AG04450 (cell line): ENCODE results near the gene PCDHGB6. TPM values are rescaled to one million over a fixed set of nuclear protein-coding genes. Genes with fewer than 3 reads are reported as not detected.
"Not testable (repeated sequence)": the region's sequence is repeated elsewhere in the genome, so short reads cannot be mapped to it uniquely, and the experiment has no call there.

Experiments
- CTCF ChIA-PET: fragments of 300-600, 350-600 bp; formaldehyde crosslinking; extraction: SDS; loops from one replicate; lab custom pipeline; 2022; ENCODE audit warnings: antibody characterized with exemption, inconsistent platforms; lab: Charles Lee
- POLR2A ChIA-PET: fragments of 350-600 bp; formaldehyde crosslinking; extraction: SDS; loops from one replicate; lab custom pipeline; 2021; ENCODE audit warnings: antibody characterized with exemption, inconsistent platforms; lab: Yijun Ruan, JAX
- DNase-seq: peaks from one replicate; pipeline ENCODE4 v3.0.0-alpha.2; 2011; ENCODE audit warnings: low read depth, low spot score
- H3K27ac ChIP-seq: one replicate; pipeline ENCODE4 v1.5.1; 2012; ENCODE audit warnings: low read depth, low read length, control low read depth
- H3K27me3 ChIP-seq: one replicate; pipeline ENCODE4 v1.6.0; 2012; ENCODE audit warnings: low read length; ENCODE audit not compliant: control insufficient read depth, insufficient read depth
- H3K4me3 ChIP-seq: 2 replicates; pipeline ENCODE4 v1.5.1; 2011; ENCODE audit warnings: mild to moderate bottlenecking, low read depth, low read length, control low read depth
- H3K9me3 ChIP-seq: 2 replicates; pipeline ENCODE4 v1.5.1; 2012; ENCODE audit warnings: low read length; ENCODE audit not compliant: control insufficient read depth, insufficient read depth
- polyA plus RNA-seq: library from polyadenylated mRNA; depleted of rRNA; stranded (reverse); fragments of >200 nt; gene quantifications from 2 replicates; pipeline ENCODE4 v1.2.3, GENCODE V29; 2011
- TF ChIP-seq, protein P1 (sequence below): IDR thresholded peaks from 2 replicates; pipeline ENCODE4 v1.5.1; 2011; ENCODE audit warnings: low read depth, low read length, control low read depth, inconsistent platforms

Gene PCDHGB6
- polyA plus RNA-seq, 1 experiment, result 3.8 TPM

DNA sequence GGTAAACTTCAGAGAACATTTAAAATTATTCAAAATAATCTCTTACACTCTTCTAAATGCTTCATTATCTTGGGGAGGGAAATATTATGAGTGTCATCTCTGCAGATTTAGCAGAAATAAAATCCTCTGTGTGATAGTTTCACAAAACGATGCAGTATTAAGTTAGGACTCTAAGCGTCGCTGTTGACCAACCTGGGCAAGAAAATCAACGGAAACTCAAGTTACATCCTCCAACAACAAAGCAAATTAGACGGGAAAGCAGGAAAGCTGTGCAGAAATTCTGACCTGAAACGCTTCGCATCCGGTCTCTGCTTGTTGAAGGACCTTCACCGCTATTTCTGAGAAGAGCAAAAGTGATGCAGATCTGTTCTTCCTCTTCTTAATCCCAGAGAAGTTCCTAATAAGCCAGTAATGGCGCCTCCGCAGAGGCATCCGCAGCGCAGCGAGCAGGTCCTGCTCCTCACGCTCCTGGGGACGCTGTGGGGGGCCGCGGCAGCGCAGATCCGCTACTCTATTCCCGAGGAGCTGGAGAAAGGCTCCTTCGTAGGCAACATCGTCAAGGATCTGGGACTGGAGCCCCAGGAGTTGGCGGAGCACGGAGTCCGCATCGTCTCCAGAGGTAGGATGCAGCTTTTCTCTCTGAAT lies 34.0 kb upstream of the PCDHGB6 start, which contains the start of gene PCDHGA6:
Gene PCDHGA6 (plus strand): TSS at position 219 of the 645 bp plus-strand sequence. CDS start 193 bp downstream, at position 412.
- Histone ChIP-seq H3K9me3 (peaks cover 71% of the 10 kb centered on the region), H3K27me3 (peaks cover 4% of the 10 kb centered on the region), H3K4me3 (peak within 1 kb of the TSS; percentile 37), H3K27ac (no peak within 1 kb of the TSS)
- TF ChIP-seq, protein P1, sequence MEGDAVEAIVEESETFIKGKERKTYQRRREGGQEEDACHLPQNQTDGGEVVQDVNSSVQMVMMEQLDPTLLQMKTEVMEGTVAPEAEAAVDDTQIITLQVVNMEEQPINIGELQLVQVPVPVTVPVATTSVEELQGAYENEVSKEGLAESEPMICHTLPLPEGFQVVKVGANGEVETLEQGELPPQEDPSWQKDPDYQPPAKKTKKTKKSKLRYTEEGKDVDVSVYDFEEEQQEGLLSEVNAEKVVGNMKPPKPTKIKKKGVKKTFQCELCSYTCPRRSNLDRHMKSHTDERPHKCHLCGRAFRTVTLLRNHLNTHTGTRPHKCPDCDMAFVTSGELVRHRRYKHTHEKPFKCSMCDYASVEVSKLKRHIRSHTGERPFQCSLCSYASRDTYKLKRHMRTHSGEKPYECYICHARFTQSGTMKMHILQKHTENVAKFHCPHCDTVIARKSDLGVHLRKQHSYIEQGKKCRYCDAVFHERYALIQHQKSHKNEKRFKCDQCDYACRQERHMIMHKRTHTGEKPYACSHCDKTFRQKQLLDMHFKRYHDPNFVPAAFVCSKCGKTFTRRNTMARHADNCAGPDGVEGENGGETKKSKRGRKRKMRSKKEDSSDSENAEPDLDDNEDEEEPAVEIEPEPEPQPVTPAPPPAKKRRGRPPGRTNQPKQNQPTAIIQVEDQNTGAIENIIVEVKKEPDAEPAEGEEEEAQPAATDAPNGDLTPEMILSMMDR, result peak; percentile 54
- no peak for DNase-seq
- POLR2A ChIA-PET, result no interaction called here
- CTCF ChIA-PET, result interaction anchor here (0.6 to 2.8 kb wide), 11 partner anchors 17 to 194 kb away, joined by 3 to 22 read pairs (median 4); partner anchors contain the start of genes PCDHGA12 and PCDHGB7

DNA sequence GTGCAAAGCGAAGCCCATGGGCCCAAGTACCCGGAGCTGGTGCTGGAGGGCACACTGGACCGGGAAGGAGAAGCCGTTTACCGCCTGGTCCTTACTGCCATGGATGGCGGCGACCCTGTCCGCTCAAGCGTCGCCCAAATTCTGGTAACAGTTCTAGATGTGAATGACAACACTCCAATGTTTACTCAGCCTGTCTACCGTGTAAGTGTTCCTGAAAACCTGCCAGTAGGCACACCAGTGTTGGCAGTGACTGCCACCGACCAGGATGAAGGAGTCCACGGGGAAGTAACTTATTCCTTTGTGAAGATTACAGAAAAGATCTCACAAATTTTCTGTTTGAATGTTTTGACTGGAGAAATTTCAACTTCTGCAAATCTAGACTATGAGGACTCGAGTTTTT lies 33.2 kb upstream of the PCDHGB6 start:
- no peak overlapping the region for H3K27ac ChIP-seq
- peaks cover 71% of the 10 kb centered on the region for H3K9me3 ChIP-seq
- TF ChIP-seq, protein P1, result no peak
- no peak overlapping the region for H3K4me3 ChIP-seq
- POLR2A ChIA-PET, result no interaction called here
- DNase-seq, result no peak
- H3K27me3 ChIP-seq, result peaks cover 4% of the 10 kb centered on the region
- CTCF ChIA-PET, result interaction anchor here (0.6 to 2.8 kb wide), 9 partner anchors 16 to 193 kb away, joined by 3 to 22 read pairs (median 4); partner anchors contain the start of gene PCDHGA12

DNA sequence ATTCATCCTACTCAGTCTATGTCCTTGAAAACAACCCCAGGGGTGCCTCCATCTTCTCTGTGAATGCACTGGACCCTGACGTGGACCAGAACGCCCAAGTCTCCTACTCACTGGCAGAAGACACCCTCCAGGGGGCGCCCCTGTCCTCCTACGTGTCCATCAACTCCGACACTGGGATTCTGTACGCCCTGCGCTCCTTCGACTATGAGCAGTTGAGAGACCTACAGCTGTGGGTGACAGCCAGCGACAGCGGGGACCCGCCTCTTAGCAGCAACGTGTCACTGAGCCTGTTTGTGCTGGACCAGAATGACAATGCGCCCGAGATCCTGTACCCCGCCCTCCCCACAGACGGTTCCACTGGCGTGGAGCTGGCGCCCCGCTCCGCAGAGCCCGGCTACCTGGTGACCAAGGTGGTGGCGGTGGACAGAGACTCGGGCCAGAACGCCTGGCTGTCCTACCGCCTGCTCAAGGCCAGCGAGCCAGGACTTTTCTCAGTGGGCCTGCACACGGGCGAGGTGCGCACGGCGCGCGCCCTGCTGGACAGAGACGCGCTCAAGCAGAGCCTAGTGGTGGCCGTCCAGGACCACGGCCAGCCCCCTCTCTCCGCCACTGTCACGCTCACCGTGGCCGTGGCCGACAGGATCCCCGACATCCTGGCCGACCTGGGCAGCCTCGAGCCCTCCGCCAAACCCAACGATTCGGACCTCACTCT lies 32.2 kb upstream of the PCDHGB6 start:
- CTCF ChIA-PET, result interaction anchor here (1.0 to 2.8 kb wide), 3 partner anchors 15 to 193 kb away, joined by 3 to 22 read pairs (median 4); no protein-coding TSS in a partner anchor
- H3K27ac ChIP-seq, H3K27me3 ChIP-seq, H3K4me3 ChIP-seq, POLR2A ChIA-PET, DNase-seq: not testable (repeated sequence)
- H3K9me3 ChIP-seq, result peaks cover 67% of the 10 kb centered on the region

DNA sequence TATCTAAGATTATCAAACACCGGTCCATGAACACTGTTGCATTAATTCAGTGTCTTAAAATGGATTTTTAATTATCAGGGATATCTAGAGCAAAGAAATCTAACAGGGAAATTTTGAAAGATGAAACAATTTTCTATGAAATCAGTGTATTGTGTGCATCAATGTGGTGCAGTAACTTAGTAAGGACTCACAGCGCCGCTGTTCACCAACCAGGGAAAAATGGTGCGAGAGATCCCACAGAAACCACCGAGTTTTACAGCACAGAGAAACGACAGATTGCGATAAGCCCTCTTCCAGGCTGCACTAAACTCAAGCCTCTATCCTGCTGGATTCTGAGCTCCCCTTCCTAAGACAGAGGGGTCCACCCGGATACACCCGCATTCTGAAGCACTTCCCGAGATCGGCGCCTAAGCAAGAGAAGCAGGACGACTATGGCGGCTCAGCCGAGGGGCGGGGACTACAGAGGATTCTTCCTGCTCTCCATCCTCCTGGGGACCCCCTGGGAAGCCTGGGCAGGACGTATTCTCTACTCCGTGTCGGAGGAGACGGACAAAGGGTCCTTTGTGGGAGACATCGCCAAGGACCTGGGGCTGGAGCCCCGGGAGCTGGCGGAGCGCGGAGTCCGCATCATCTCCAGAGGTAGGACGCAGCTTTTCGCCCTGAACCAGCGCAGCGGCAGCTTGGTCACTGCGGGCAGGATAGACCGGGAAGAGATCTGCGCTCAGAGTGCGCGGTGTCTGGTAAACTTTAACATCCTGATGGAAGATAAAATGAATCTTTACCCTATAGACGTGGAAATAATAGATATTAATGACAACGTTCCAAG lies 25.1 kb upstream of the PCDHGB6 start, which contains the start of gene PCDHGA7:
Gene PCDHGA7 (plus strand): TSS at position 274 of the 826 bp plus-strand sequence. CDS start 158 bp downstream, at position 432.
- TF ChIP-seq, protein P1, result peak; percentile 43
- no peak within 1 kb of the TSS for H3K27ac ChIP-seq
- peaks cover 6% of the 10 kb centered on the region for H3K27me3 ChIP-seq
- ChIA-PET POLR2A (no interaction called here), CTCF (interaction anchor here (0.7 to 3.5 kb wide), 12 partner anchors 9 to 185 kb away, joined by 3 to 22 read pairs (median 4); partner anchors contain the start of genes PCDHGA1, PCDHGA10, PCDHGB1 and PCDHGB3)
- H3K9me3 ChIP-seq, result peaks cover 42% of the 10 kb centered on the region
- H3K4me3 ChIP-seq, result peak within 1 kb of the TSS; percentile 58
- no peak for DNase-seq

DNA sequence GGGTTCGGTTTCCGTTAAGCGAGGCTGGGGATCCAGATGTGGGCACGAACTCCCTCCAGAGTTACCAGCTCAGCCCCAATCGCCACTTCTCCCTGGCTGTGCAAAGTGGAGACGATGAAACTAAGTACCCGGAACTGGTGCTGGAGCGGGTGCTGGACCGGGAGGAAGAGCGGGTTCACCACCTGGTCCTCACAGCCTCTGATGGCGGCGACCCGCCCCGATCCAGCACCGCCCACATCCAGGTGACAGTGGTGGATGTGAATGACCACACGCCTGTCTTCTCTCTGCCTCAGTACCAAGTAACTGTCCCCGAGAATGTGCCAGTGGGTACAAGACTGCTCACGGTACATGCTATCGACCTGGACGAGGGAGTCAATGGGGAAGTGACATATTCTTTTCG lies 24.5 kb upstream of the PCDHGB6 start:
- Histone ChIP-seq H3K9me3 (peaks cover 43% of the 10 kb centered on the region), H3K4me3 (peak overlapping the region; percentile 58; the same call in 1 of the 2 replicates), H3K27ac (no peak overlapping the region), H3K27me3 (peaks cover 6% of the 10 kb centered on the region)
- TF ChIP-seq, protein P1, result no peak
- no peak for DNase-seq
- ChIA-PET POLR2A (no interaction called here), CTCF (interaction anchor here (0.8 to 3.5 kb wide), 8 partner anchors 13 to 184 kb away, joined by 3 to 22 read pairs (median 4); partner anchors contain the start of genes PCDHGA10, PCDHGB1 and PCDHGB3)
